Thymus (tissue), 11 donors: ENCODE results near the gene CEACAM18. TPM values are rescaled to one million over a fixed set of nuclear protein-coding genes. Genes with fewer than 3 reads are reported as not detected.
A peak's percentile ranks its signal among the peaks of the same experiment; 100 is the strongest.

Experiments used
- DNase-seq, 9 donors: peaks; one replicate each; pipeline ENCODE4 v3.0.0-alpha.2; 2013; ENCODE audit warnings: low spot score in 9 of 9, low read depth in 6 of 9, missing footprints in 1 of 9
- H3K27ac ChIP-seq, 2 donors: one replicate each; pipeline ENCODE4 v1.5.1; 2013; ENCODE audit warnings: control low read depth in 1 of 2, low read depth in 1 of 2, low read length in 1 of 2, mild to moderate bottlenecking in 1 of 2, moderate library complexity in 1 of 2
- H3K27me3 ChIP-seq, 2 donors: one replicate each; pipeline ENCODE4 v1.5.1; 2013; ENCODE audit warnings: low read length in 1 of 2; ENCODE audit not compliant: control insufficient read depth in 2 of 2, insufficient read depth in 1 of 2
- H3K36me3 ChIP-seq, 2 donors: one replicate each; pipeline ENCODE4 v1.5.1; 2013; ENCODE audit warnings: low read length in 1 of 2, mild to moderate bottlenecking in 1 of 2, moderate library complexity in 1 of 2; ENCODE audit not compliant: control insufficient read depth in 2 of 2, insufficient read depth in 2 of 2
- H3K4me1 ChIP-seq, 2 donors: one replicate each; pipeline ENCODE4 v1.5.1; 2013; ENCODE audit warnings: low read length in 2 of 2; ENCODE audit not compliant: control insufficient read depth in 2 of 2, insufficient read depth in 2 of 2
- H3K4me3 ChIP-seq, 2 donors: one replicate each; pipeline ENCODE4 v1.5.1; 2013; ENCODE audit warnings: low read length in 2 of 2, control low read depth in 1 of 2, mild to moderate bottlenecking in 1 of 2
- H3K9me3 ChIP-seq, 2 donors: one replicate each; pipeline ENCODE4 v1.5.1; 2013; ENCODE audit warnings: low read length in 1 of 2, mild to moderate bottlenecking in 1 of 2; ENCODE audit not compliant: control insufficient read depth in 2 of 2, insufficient read depth in 1 of 2
- WGBS: extraction: QIAGEN DNeasy Blood & Tissue Kit; methylation state at CpG from one replicate; pipeline ENCODE4 v1.1.7; 2013; 5-methylcytosine and 5-hydroxymethylcytosine counted together
- polyA plus RNA-seq: library from polyadenylated mRNA; stranded (reverse); fragments of 200-250 nt; gene quantifications from one replicate; pipeline ENCODE4 v1.2.3, GENCODE V29; 2013
- total RNA-seq: library from RNA; stranded (reverse); fragments of 120-200 nt; gene quantifications from one replicate; pipeline ENCODE4 v1.2.4, GENCODE V29; 2013
- donor health status: healthy.

CEACAM18 gene
- total and polyA plus RNA-seq, 2 donors, result not detected

GRCh38 chr19:51511353-51511752 is 33.0 kb downstream of the CEACAM18 start:
- Histone ChIP-seq H3K27me3 (peaks cover 0 to 2% of the 10 kb centered on the region in 2 donors), H3K27ac (no peak overlapping the region), H3K4me3 (no peak overlapping the region), H3K36me3 (no peaks in the 10 kb centered on the region), H3K9me3 (no peaks in the 10 kb centered on the region), H3K4me1 (no peaks in the 10 kb centered on the region)
- 23% methylated on average over 6 of the region's 6 CpGs for WGBS
- DNase-seq, result no peak

GRCh38 chr19:51513968-51514367 is 35.6 kb downstream of the CEACAM18 start:
- no peak overlapping the region for H3K4me3 ChIP-seq
- H3K36me3 ChIP-seq, result no peaks in the 10 kb centered on the region
- no peak for DNase-seq
- H3K9me3 ChIP-seq, result no peaks in the 10 kb centered on the region
- 56% methylated on average over 2 of the region's 2 CpGs for whole genome bisulfite sequencing
- H3K27ac ChIP-seq, result no peak overlapping the region
- peaks cover 0 to 2% of the 10 kb centered on the region in 2 donors for H3K27me3 ChIP-seq
- H3K4me1 ChIP-seq, result no peaks in the 10 kb centered on the region

GRCh38 chr19:51514866-51515481 is 36.6 kb downstream of the CEACAM18 start:
- Histone ChIP-seq H3K27ac (no peak overlapping the region), H3K27me3 (peaks cover 0 to 2% of the 10 kb centered on the region in 2 donors), H3K4me3 (no peak overlapping the region), H3K9me3 (no peaks in the 10 kb centered on the region), H3K4me1 (no peaks in the 10 kb centered on the region), H3K36me3 (no peaks in the 10 kb centered on the region)
- WGBS, result 31% methylated on average over 3 of the region's 3 CpGs
- DNase-seq, result peak in 8 of 9 donors; percentile 15 to 59 (median 30)

GRCh38 chr19:51520728-51521127 is 42.4 kb downstream of the CEACAM18 start:
- no peaks in the 10 kb centered on the region for H3K27me3 ChIP-seq
- no peaks in the 10 kb centered on the region for H3K9me3 ChIP-seq
- no peaks in the 10 kb centered on the region for H3K36me3 ChIP-seq
- WGBS, result 46% methylated on average over 2 of the region's 2 CpGs
- no peak overlapping the region for H3K4me3 ChIP-seq
- H3K4me1 ChIP-seq, result no peaks in the 10 kb centered on the region
- H3K27ac ChIP-seq, result no peak overlapping the region
- DNase-seq, result no peak

- Histone ChIP-seq H3K9me3 (no peaks in the 10 kb centered on the region), H3K27ac (no peak overlapping the region), H3K4me1 (no peaks in the 10 kb centered on the region), H3K4me3 (no peak overlapping the region), H3K36me3 (no peaks in the 10 kb centered on the region), H3K27me3 (no peaks in the 10 kb centered on the region)
- no peak for DNase-seq
- WGBS, result 98% methylated on average over 2 of the region's 2 CpGs
These were observed 43.0 kb downstream of the CEACAM18 start for GRCh38 chr19:51521357-51521756.

- WGBS, result 89% methylated on average over 2 of the region's 2 CpGs
- Histone ChIP-seq H3K27me3 (no peaks in the 10 kb centered on the region), H3K27ac (no peak overlapping the region), H3K4me1 (no peaks in the 10 kb centered on the region), H3K36me3 (no peaks in the 10 kb centered on the region), H3K4me3 (no peak overlapping the region), H3K9me3 (no peaks in the 10 kb centered on the region)
- DNase-seq, result no peak
These were observed 43.4 kb downstream of the CEACAM18 start for GRCh38 chr19:51521781-51522180.

GRCh38 chr19:51524666-51525264 is 46.4 kb downstream of the CEACAM18 start:
- no peaks in the 10 kb centered on the region for H3K4me1 ChIP-seq
- 90% methylated on average over 8 of the region's 8 CpGs for WGBS
- no peak for DNase-seq

GRCh38 chr19:51525651-51526050 is 47.3 kb downstream of the CEACAM18 start:
- WGBS, result 49% methylated on average over 4 of the region's 4 CpGs
- Histone ChIP-seq H3K4me1 (no peaks in the 10 kb centered on the region), H3K4me3 (no peak overlapping the region), H3K27ac (no peak overlapping the region), H3K9me3 (no peaks in the 10 kb centered on the region), H3K27me3 (no peaks in the 10 kb centered on the region), H3K36me3 (no peaks in the 10 kb centered on the region)
- no peak for DNase-seq

More at GRCh38 chr19:51524666-51525264, 46.4 kb downstream of the CEACAM18 start:
- H3K9me3 ChIP-seq, result no peaks in the 10 kb centered on the region
- no peaks in the 10 kb centered on the region for H3K36me3 ChIP-seq
- no peak overlapping the region for H3K27ac ChIP-seq
- no peaks in the 10 kb centered on the region for H3K27me3 ChIP-seq
- no peak overlapping the region for H3K4me3 ChIP-seq

- 95% methylated on average over 2 of the region's 2 CpGs for WGBS
- Histone ChIP-seq H3K36me3 (no peaks in the 10 kb centered on the region), H3K4me1 (no peaks in the 10 kb centered on the region), H3K4me3 (no peak overlapping the region), H3K9me3 (no peaks in the 10 kb centered on the region), H3K27me3 (peaks cover 0 to 4% of the 10 kb centered on the region in 2 donors), H3K27ac (no peak overlapping the region)
- DNase-seq, result no peak
These were observed 51.0 kb downstream of the CEACAM18 start for GRCh38 chr19:51529301-51529700.
